CD4-positive, alpha-beta T cell treated with Interleukin-6 for 4 hours (primary cell): ENCODE data around the gene PRLR.

Experiments used
- DNase-seq: peaks from one replicate; pipeline ENCODE4 v3.0.0-alpha.2; 2020; ENCODE audit warnings: mixed read lengths

PRLR gene

GRCh38 chr5:35158622-35159369, 71.5 kb downstream of the PRLR start:
- no peak for DNase-seq

GRCh38 chr5:35158204-35158603, 72.1 kb downstream of the PRLR start:
- DNase-seq, result no peak

GRCh38 chr5:35153375-35153932, 76.8 kb downstream of the PRLR start:
- no peak for DNase-seq

- DNase-seq, result no peak
These were observed 77.6 kb downstream of the PRLR start for GRCh38 chr5:35152733-35153132.

- no peak for DNase-seq
These were observed 79.0 kb downstream of the PRLR start for GRCh38 chr5:35151146-35151920.

- no peak for DNase-seq
These were observed 81.2 kb downstream of the PRLR start for GRCh38 chr5:35149041-35149440.

GRCh38 chr5:35146406-35146805, 83.9 kb downstream of the PRLR start:
- DNase-seq, result no peak

GRCh38 chr5:35145691-35146317, 84.5 kb downstream of the PRLR start:
- DNase-seq, result no peak

GRCh38 chr5:35145012-35145411, 85.3 kb downstream of the PRLR start:
- DNase-seq, result no peak

- DNase-seq, result no peak
These were observed 86.4 kb downstream of the PRLR start for GRCh38 chr5:35143841-35144240.

GRCh38 chr5:35141739-35142138, 88.5 kb downstream of the PRLR start:
- DNase-seq, result no peak

GRCh38 chr5:35138232-35138631, 92.1 kb downstream of the PRLR start:
- no peak for DNase-seq

- no peak for DNase-seq
These were observed 93.9 kb downstream of the PRLR start for GRCh38 chr5:35136386-35136785.

- no peak for DNase-seq
These were observed 95.0 kb downstream of the PRLR start for GRCh38 chr5:35135239-35135700.

GRCh38 chr5:35134278-35135030, 95.8 kb downstream of the PRLR start:
- no peak for DNase-seq

- DNase-seq, result no peak
These were observed 97.1 kb downstream of the PRLR start for GRCh38 chr5:35133186-35133585.

- no peak for DNase-seq
These were observed 98.6 kb downstream of the PRLR start for GRCh38 chr5:35131723-35132122.

GRCh38 chr5:35129921-35130485, 100.3 kb downstream of the PRLR start:
- peak; percentile 48 for DNase-seq

- DNase-seq, result no peak
These were observed 101.0 kb downstream of the PRLR start for GRCh38 chr5:35129276-35129675.

- DNase-seq, result no peak
These were observed 103.3 kb downstream of the PRLR start for GRCh38 chr5:35127006-35127405.

- DNase-seq, result no peak
These were observed 104.5 kb downstream of the PRLR start for GRCh38 chr5:35125746-35126145.

GRCh38 chr5:35124932-35125331, 105.4 kb downstream of the PRLR start:
- no peak for DNase-seq
